ENCODE data around the gene AFAP1.

The AFAP1 gene

DNA sequence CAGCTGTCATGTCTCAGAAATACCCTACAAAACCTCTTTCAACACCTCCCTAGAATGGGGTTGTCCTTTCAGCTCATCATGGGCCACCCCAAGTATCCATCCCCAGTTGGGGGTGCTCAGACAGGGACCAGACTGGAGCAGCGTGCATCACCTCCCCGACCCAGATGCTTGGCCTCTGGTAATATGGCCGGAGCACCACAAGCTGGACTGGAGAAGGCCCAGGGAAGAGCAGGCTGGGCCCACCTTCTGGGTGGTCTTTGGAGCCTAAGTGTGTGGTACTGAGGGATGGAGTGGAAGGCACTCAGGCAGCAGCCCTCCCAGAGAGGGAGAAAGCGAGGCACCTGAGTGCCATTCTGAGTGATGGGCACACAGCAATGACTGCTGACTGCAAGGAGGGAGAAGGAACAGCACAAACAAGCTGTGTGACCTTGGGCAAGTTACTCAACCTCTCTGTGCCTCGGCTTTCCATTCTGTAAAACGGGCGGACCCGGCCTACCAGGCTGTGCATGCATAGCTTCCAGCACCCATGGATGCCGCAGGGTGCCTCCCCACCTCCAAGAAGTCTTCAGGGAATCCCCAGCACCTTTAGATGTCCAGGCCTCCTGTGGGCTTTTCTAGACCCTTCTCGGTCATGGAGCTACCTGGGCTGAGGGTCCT, 228.2 kb downstream of the AFAP1 start:
- in situ Hi-C loops (cut with MboI; ENCODE audit: low sequenced_read_pairs), result no loop called here

DNA sequence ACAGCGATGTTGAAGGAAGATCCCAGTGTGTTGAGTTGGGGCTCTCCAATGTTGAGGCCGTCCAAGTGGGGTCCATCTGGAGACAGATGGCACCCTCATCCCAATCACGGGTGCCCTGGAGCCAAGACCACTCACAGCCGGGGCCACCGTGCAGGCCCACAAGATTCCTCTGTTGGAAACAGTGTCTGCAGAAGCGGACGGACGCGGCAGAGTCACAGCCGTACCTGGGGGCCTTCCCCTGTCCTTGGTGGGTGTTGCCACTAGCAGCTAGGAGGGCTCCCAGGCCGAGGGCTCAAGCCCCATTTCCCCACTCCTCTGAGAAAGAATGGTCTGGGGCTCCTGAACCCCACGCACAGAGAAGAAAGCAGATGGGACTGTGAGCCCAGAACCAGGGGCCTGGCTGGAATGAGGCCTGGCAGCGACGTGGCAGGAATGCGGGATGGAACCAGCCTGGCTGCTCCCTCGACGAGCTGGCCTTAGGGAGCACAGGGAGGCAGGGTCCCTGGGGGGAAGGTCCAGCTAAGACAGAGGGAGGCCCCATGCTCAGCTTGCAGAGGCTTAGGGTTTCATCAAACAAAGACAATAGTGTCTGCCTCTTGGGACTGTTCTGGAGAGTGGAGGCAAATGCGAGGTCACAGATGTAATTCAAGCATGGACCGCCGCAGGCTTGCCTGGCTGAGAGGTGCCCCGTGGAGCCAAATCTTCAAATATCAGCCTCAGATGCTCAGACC, 228.9 kb downstream of the AFAP1 start:
- in situ Hi-C loops (cut with MboI; ENCODE audit: low sequenced_read_pairs), result no loop called here

DNA sequence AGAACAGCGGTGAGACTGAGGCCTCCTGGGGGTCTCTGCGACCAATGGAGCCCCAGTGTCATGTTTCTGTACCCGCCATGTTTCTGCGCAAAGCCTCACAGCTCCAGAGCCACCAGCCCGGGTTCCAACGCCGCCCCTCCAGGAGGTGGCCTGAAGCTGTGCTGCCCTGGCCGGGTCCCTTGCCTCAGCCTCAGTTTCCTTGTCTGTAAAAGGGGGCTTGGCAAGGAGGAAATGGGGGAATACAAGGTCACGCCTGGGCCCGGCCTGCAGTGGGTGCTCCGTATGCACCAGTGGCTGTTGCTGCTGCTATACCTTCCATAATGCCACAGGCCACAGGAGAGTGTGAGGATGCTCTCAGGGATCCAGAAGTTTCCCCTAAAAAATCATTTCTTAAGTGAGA, 229.5 kb downstream of the AFAP1 start:
- in situ Hi-C loops (cut with MboI; ENCODE audit: low sequenced_read_pairs), result no loop called here

DNA sequence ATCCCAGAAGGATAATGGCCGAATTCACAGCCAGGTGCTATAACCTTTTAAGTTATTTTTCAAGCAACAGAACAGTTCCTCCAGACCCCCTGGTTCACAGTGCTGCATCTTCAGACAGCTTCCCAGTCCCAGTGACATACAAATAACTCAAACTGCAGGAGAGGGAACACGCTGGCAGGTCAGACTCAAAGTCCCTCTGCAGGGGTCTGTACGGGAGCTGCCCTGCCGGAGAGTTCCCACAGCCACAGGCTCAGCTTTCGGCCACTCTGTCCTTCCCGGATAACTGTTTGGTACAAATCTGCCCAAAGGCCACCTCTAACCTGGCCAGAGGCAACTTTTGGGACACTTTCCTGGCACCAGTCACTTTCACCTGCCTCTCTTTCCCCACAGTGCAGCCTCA, 230.2 kb downstream of the AFAP1 start:
- in situ Hi-C loops (cut with MboI; ENCODE audit: low sequenced_read_pairs), result no loop called here

DNA sequence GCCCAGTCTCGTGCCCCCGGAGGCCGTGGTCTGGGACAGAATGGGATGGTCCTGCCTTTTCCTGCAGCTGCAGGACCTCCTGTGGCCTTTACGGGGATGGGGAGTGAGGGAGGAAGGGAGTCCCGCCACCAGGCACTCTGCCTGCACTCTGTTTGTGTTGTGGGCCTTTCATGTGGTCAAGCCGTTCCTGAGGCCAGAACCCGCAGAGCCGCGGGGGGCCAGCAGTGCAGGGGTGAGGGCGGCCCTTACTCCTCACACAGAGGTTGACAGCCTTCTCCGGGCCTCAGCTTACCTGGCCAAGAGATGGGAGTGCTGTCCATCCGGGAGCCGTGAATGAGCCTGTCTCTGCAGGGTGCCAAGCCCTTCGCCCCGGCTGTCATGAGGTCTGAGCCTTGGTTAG, 230.7 kb downstream of the AFAP1 start:
- in situ Hi-C loops (cut with MboI; ENCODE audit: low sequenced_read_pairs), result no loop called here
